Measurements from ENCODE around the gene CDON. TPM values are rescaled to one million over a fixed set of nuclear protein-coding genes. Genes with fewer than 3 reads are reported as not detected.

The CDON gene, protein sequence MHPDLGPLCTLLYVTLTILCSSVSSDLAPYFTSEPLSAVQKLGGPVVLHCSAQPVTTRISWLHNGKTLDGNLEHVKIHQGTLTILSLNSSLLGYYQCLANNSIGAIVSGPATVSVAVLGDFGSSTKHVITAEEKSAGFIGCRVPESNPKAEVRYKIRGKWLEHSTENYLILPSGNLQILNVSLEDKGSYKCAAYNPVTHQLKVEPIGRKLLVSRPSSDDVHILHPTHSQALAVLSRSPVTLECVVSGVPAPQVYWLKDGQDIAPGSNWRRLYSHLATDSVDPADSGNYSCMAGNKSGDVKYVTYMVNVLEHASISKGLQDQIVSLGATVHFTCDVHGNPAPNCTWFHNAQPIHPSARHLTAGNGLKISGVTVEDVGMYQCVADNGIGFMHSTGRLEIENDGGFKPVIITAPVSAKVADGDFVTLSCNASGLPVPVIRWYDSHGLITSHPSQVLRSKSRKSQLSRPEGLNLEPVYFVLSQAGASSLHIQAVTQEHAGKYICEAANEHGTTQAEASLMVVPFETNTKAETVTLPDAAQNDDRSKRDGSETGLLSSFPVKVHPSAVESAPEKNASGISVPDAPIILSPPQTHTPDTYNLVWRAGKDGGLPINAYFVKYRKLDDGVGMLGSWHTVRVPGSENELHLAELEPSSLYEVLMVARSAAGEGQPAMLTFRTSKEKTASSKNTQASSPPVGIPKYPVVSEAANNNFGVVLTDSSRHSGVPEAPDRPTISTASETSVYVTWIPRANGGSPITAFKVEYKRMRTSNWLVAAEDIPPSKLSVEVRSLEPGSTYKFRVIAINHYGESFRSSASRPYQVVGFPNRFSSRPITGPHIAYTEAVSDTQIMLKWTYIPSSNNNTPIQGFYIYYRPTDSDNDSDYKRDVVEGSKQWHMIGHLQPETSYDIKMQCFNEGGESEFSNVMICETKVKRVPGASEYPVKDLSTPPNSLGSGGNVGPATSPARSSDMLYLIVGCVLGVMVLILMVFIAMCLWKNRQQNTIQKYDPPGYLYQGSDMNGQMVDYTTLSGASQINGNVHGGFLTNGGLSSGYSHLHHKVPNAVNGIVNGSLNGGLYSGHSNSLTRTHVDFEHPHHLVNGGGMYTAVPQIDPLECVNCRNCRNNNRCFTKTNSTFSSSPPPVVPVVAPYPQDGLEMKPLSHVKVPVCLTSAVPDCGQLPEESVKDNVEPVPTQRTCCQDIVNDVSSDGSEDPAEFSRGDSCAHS (N-terminal part only)
- total RNA-seq (1 to 10 TPM; 1.5 to 4.8 (median 2.3) TPM), polyA plus RNA-seq (under 1 TPM; 0.24 to 0.69 TPM), total RNA-seq (6.6 reads per million, percentile 28 among the genes with 10 or more reads in this experiment)

- no peaks in the 10 kb centered on the region for H3K36me3 Mint-ChIP-seq
- H3K27ac Mint-ChIP-seq = peak within 1 kb of the TSS; percentile 79 to 98 (median 97)
- H3K4me1 Mint-ChIP-seq = peaks cover 5 to 17% (median 7%) of the 10 kb centered on the region in 7 donors
- peak within 1 kb of the TSS; percentile 79 to 93 (median 92) for H3K4me3 Mint-ChIP-seq
- no peaks in the 10 kb centered on the region for H3K36me3 ChIP-seq (ENCODE audit: control insufficient read depth in 2 of 3, insufficient read depth in 3 of 3, low read length in 3 of 3)
- H3K9me3 Mint-ChIP-seq = no peaks in the 10 kb centered on the region
- H3K27me3 Mint-ChIP-seq = peaks cover 0 to 56% (median 5%) of the 10 kb centered on the region in 5 donors
- no peaks in the 10 kb centered on the region for H3K9me3 ChIP-seq (ENCODE audit: control insufficient read depth in 2 of 3, low read length in 3 of 3)
- peaks cover 4 to 5% of the 10 kb centered on the region in 2 donors for H3K4me1 ChIP-seq (ENCODE audit: control insufficient read depth in 2 of 2, insufficient read depth in 2 of 2, low read length in 2 of 2)
- ChIA-PET POLR2A (interaction anchor here (1.7 to 4.6 kb wide), 2 partner anchors 20 to 148 kb away, joined by 8 to 21 read pairs; partner anchors contain the start of genes FAM118B and RPUSD4), CTCF (interaction anchor here (1.7 kb wide), 1 partner anchor 21 kb away, joined by 5 read pairs; no protein-coding TSS in a partner anchor)
- DNase-seq (peak; percentile 88 to 97 (median 93)), ATAC-seq (peak; percentile 92)
- intact Hi-C loops (cut with micrococcal nuclease) = loop anchor here (1.0 to 5.0 kb wide), 18 partner anchors 21 to 1441 kb away; partner anchors contain the start of genes CHEK1 (in 2 of the 2), FAM118B (in 2 of the 2), HYLS1 (in 2 of the 2) and PUS3 (in 2 of the 2)
- peak within 1 kb of the TSS; percentile 83 for H3K4me3 ChIP-seq (ENCODE audit: low read length)
- no peaks in the 10 kb centered on the region for H3K27me3 ChIP-seq (ENCODE audit: control insufficient read depth in 2 of 2, insufficient read depth in 2 of 2, low read length in 2 of 2)
- H3K27ac ChIP-seq (ENCODE audit: low read depth, low read length) = peak within 1 kb of the TSS; percentile 76
These were observed at the start of gene CDON for GRCh38 chr11:126062679-126063506. Gene CDON (minus strand): TSS chr11:126062866. CDS start chr11:126023476, 39,390 bp downstream.

DNA sequence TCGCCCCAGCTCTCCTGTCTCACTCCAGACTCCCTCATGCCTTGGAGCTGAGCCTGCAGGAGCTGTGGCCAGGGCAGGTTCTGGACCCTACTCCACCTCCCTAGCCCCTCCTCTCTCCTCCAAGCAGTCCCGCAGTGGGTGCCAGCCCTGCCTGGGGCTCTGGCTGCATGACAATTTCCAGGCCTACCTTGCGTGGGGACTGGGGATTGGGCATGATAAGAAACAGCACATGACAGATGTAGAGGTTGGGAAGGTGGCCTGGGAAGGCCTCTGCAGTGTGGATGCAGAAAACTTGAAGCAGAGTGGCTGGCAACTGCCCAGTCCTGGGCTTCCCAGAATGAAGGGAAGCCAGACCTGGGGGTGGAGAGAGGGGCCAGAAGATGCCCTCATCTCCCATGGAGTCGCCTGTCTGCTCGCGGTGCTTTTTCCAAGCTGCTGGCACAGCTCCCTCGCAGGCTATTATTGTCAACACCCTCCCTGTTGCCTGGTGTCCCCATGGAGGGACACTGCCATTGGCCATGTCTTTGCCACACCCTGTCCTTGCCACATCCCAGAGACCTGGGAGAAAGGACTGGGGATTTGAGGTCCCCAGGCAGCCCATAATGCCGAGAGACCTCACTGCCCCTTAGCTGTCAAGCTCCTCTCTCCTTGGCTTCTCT is 48.9 kb upstream of the CDON start:
- Mint-ChIP-seq H3K27me3 (peaks cover 0 to 2% (median 0%) of the 10 kb centered on the region in 5 donors), H3K36me3 (no peaks in the 10 kb centered on the region), H3K4me3 (no peak overlapping the region), H3K4me1 (no peaks in the 10 kb centered on the region), H3K9me3 (peaks cover 0 to 2% (median 0%) of the 10 kb centered on the region in 11 donors), H3K27ac (no peak overlapping the region)
- Histone ChIP-seq H3K4me1 (ENCODE audit: control insufficient read depth in 2 of 2, insufficient read depth in 2 of 2, low read length in 2 of 2) (no peaks in the 10 kb centered on the region), H3K27me3 (ENCODE audit: control insufficient read depth in 2 of 2, insufficient read depth in 2 of 2, low read length in 2 of 2) (no peaks in the 10 kb centered on the region), H3K9me3 (ENCODE audit: control insufficient read depth in 2 of 3, low read length in 3 of 3) (no peaks in the 10 kb centered on the region), H3K36me3 (ENCODE audit: control insufficient read depth in 2 of 3, insufficient read depth in 3 of 3, low read length in 3 of 3) (no peaks in the 10 kb centered on the region), H3K27ac (ENCODE audit: low read depth, low read length) (no peak overlapping the region), H3K4me3 (ENCODE audit: low read length) (no peak overlapping the region)
- CTCF ChIA-PET = interaction anchor here (0.7 kb wide), 1 partner anchor 46 kb away, joined by 3 read pairs; no protein-coding TSS in a partner anchor
- POLR2A ChIA-PET = no interaction called here
- DNase-seq = no peak
- ATAC-seq = no peak
- intact Hi-C loops (cut with micrococcal nuclease) = no loop called here

- DNase-seq (no peak), ATAC-seq (peak; percentile 9)
- H3K9me3 Mint-ChIP-seq = peaks cover 0 to 2% (median 0%) of the 10 kb centered on the region in 11 donors
- Histone ChIP-seq H3K4me1 (ENCODE audit: control insufficient read depth in 2 of 2, insufficient read depth in 2 of 2, low read length in 2 of 2) (no peaks in the 10 kb centered on the region), H3K9me3 (ENCODE audit: control insufficient read depth in 2 of 3, low read length in 3 of 3) (no peaks in the 10 kb centered on the region), H3K27ac (ENCODE audit: low read depth, low read length) (no peak overlapping the region), H3K27me3 (ENCODE audit: control insufficient read depth in 2 of 2, insufficient read depth in 2 of 2, low read length in 2 of 2) (no peaks in the 10 kb centered on the region), H3K36me3 (ENCODE audit: control insufficient read depth in 2 of 3, insufficient read depth in 3 of 3, low read length in 3 of 3) (no peaks in the 10 kb centered on the region), H3K4me3 (ENCODE audit: low read length) (no peak overlapping the region)
- no peak overlapping the region for H3K4me3 Mint-ChIP-seq
- ChIA-PET CTCF (interaction anchor here (0.6 kb wide), 1 partner anchor 170 kb away, joined by 5 read pairs; no protein-coding TSS in a partner anchor), POLR2A (no interaction called here)
- intact Hi-C loops (cut with micrococcal nuclease) = no loop called here
- H3K27me3 Mint-ChIP-seq = peaks cover 0 to 5% (median 0%) of the 10 kb centered on the region in 5 donors
- H3K4me1 Mint-ChIP-seq = no peaks in the 10 kb centered on the region
- no peaks in the 10 kb centered on the region for H3K36me3 Mint-ChIP-seq
- peak overlapping the region in 1 of 9 donors; percentile 15 for H3K27ac Mint-ChIP-seq
These were observed 47.5 kb upstream of the CDON start for GRCh38 chr11:126109941-126110731.

GRCh38 chr11:126106594-126107328 is 44.1 kb upstream of the CDON start:
- Histone ChIP-seq H3K4me1 (ENCODE audit: control insufficient read depth in 2 of 2, insufficient read depth in 2 of 2, low read length in 2 of 2) (no peaks in the 10 kb centered on the region), H3K27me3 (ENCODE audit: control insufficient read depth in 2 of 2, insufficient read depth in 2 of 2, low read length in 2 of 2) (no peaks in the 10 kb centered on the region), H3K9me3 (ENCODE audit: control insufficient read depth in 2 of 3, low read length in 3 of 3) (no peaks in the 10 kb centered on the region), H3K27ac (ENCODE audit: low read depth, low read length) (no peak overlapping the region), H3K36me3 (ENCODE audit: control insufficient read depth in 2 of 3, insufficient read depth in 3 of 3, low read length in 3 of 3) (no peaks in the 10 kb centered on the region), H3K4me3 (ENCODE audit: low read length) (no peak overlapping the region)
- intact Hi-C loops (cut with micrococcal nuclease) = no loop called here
- ATAC-seq (no peak), DNase-seq (no peak)
- Mint-ChIP-seq H3K27me3 (peaks cover 0 to 5% (median 0%) of the 10 kb centered on the region in 5 donors), H3K36me3 (no peaks in the 10 kb centered on the region), H3K4me3 (no peak overlapping the region), H3K4me1 (no peaks in the 10 kb centered on the region), H3K9me3 (peaks cover 0 to 2% (median 0%) of the 10 kb centered on the region in 11 donors), H3K27ac (peak overlapping the region in 1 of 9 donors; percentile 22)
- CTCF ChIA-PET = no interaction called here
- POLR2A ChIA-PET = no interaction called here

DNA sequence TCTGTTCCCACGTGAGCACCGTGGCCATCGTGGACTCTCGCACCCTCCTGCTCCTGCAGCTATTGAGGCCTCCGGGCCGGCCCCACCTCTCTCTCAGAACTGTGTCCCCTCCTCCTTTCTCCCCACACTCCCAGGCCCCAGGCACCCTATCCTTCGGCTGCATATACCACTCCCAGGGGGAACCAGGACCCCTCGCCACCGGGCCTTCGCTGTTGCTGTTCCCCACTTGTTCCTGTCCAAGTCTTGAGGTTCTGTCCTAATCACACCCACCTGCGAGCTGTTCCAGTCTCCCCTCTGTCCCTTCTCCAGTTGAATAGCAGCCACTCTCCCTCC is 43.0 kb upstream of the CDON start:
- no peaks in the 10 kb centered on the region for H3K4me1 Mint-ChIP-seq
- H3K27ac ChIP-seq (ENCODE audit: low read depth, low read length) = no peak overlapping the region
- peaks cover 0 to 5% (median 0%) of the 10 kb centered on the region in 5 donors for H3K27me3 Mint-ChIP-seq
- H3K27ac Mint-ChIP-seq = no peak overlapping the region
- no peak overlapping the region for H3K4me3 Mint-ChIP-seq
- no peak for ATAC-seq
- no peak overlapping the region for H3K4me3 ChIP-seq (ENCODE audit: low read length)
- CTCF ChIA-PET = no interaction called here
- H3K27me3 ChIP-seq (ENCODE audit: control insufficient read depth in 2 of 2, insufficient read depth in 2 of 2, low read length in 2 of 2) = no peaks in the 10 kb centered on the region
- POLR2A ChIA-PET = no interaction called here
- no peaks in the 10 kb centered on the region for H3K36me3 ChIP-seq (ENCODE audit: control insufficient read depth in 2 of 3, insufficient read depth in 3 of 3, low read length in 3 of 3)
- no peaks in the 10 kb centered on the region for H3K4me1 ChIP-seq (ENCODE audit: control insufficient read depth in 2 of 2, insufficient read depth in 2 of 2, low read length in 2 of 2)
- no peaks in the 10 kb centered on the region for H3K9me3 ChIP-seq (ENCODE audit: control insufficient read depth in 2 of 3, low read length in 3 of 3)
- H3K36me3 Mint-ChIP-seq = no peaks in the 10 kb centered on the region
- H3K9me3 Mint-ChIP-seq = peaks cover 0 to 2% (median 0%) of the 10 kb centered on the region in 11 donors
- no peak for DNase-seq
- intact Hi-C loops (cut with micrococcal nuclease) = no loop called here

Data from naive thymus-derived CD4-positive, alpha-beta T cell (primary cell).